Right lobe of liver (tissue), 6 donors: Measurements from ENCODE around the gene CCNQ. TPM values are rescaled to one million over a fixed set of nuclear protein-coding genes. Genes with fewer than 3 reads are reported as not detected.

ENCODE experiments used
- ATAC-seq, 4 donors: fragments of 200-7000 bp; cut with Tn5 transposase; one replicate each; pipeline ENCODE4 v1.9.1; 2020; ENCODE audit warnings: mild to moderate bottlenecking in 4 of 4, moderate library complexity in 4 of 4
- DNase-seq, 3 donors: peaks; one replicate each; pipeline ENCODE4 v3.0.0-alpha.2; 2020
- H3K27ac ChIP-seq, 3 donors: fragments of 200-600 bp; one replicate each; pipeline ENCODE4 v1.8.0; 2022
- H3K27me3 ChIP-seq, 2 donors: fragments of 200-600 bp; one replicate each; pipeline ENCODE4 v1.8.0; 2022
- H3K36me3 ChIP-seq, 4 donors: fragments of 200-600 bp; sonication (generic) in 1 of 4; one replicate each; pipeline versions ENCODE4 v1.5.1 to v1.8.0; 2017 to 2022; ENCODE audit warnings: control low read depth in 1 of 4
- H3K4me1 ChIP-seq, 4 donors: fragments of 200-600 bp; sonication (generic) in 1 of 4; one replicate each; pipeline versions ENCODE4 v1.5.1 to v1.8.0; 2017 to 2022; ENCODE audit warnings: control low read depth in 1 of 4
- H3K4me3 ChIP-seq, 3 donors: fragments of 200-600 bp; one replicate each; pipeline ENCODE4 v1.8.0; 2022
- H3K9me3 ChIP-seq, 4 donors: fragments of 200-600 bp; sonication (generic) in 1 of 4; one replicate each; pipeline versions ENCODE4 v1.5.1 to v1.8.0; 2017 to 2022; ENCODE audit warnings: control low read depth in 1 of 4
- POLR2A ChIP-seq: fragments of 450-650 bp; IDR thresholded peaks from one replicate; pipeline ENCODE4 v1.6.1; 2017; ENCODE audit warnings: antibody characterized with exemption, mild to moderate bottlenecking
- WGBS: methylation state at CpG from one replicate; pipeline ENCODE4 v1.1.6; 2018; ENCODE audit warnings: low coverage, low lambda C conversion rate; ENCODE audit not compliant: insufficient coverage; ENCODE audit errors: missing lambda C conversion rate; 5-methylcytosine and 5-hydroxymethylcytosine counted together
- intact Hi-C, 2 donors: fragments of 100-400 bp; cut with DNase I; formaldehyde crosslinking; loops; one replicate each; pipeline versions ENCODE4 v1.11.2 to v1.14.1; 2022
- total RNA-seq, 6 experiments: library from RNA; depleted of rRNA in 2 of 6; stranded (reverse); fragments of >200 nt in 2 of 6; fragmentation: NEBNext Ultra II Directional in 3 of 6; extraction: Animal tissue kit (Norgen Biotek cat#: 25700) in 3 of 6; gene quantifications; one replicate each; pipeline versions ENCODE4 v1.1.0 to v1.2.4, GENCODE V29; 2016 to 2023
- TF ChIP-seq, protein P1 (sequence below), 4 donors: fragments of 200-600 bp in 3 of 4; fragments of 450-650 bp in 1 of 4; IDR thresholded peaks; one replicate each; pipeline versions ENCODE4 v1.5.1 to v1.8.0; 2016 to 2022; ENCODE audit warnings: antibody characterized with exemption in 4 of 4, mild to moderate bottlenecking in 2 of 4
- donor health status: DM: no; HTN: yes; CAD: no.
- donor health status: DM: no; HTN: no; CAD: no.
- donor health status: DM: no; HTN: no; CAD: no.
- donor health status: DM: no; HTN: yes; CAD: no.
- donor health status: DM: no; HTN: yes; CAD: no.

Gene CCNQ
- total RNA-seq, 6 experiments from 2014 or later, result 5.6 to 14.0 (median 7.5) TPM

DNA sequence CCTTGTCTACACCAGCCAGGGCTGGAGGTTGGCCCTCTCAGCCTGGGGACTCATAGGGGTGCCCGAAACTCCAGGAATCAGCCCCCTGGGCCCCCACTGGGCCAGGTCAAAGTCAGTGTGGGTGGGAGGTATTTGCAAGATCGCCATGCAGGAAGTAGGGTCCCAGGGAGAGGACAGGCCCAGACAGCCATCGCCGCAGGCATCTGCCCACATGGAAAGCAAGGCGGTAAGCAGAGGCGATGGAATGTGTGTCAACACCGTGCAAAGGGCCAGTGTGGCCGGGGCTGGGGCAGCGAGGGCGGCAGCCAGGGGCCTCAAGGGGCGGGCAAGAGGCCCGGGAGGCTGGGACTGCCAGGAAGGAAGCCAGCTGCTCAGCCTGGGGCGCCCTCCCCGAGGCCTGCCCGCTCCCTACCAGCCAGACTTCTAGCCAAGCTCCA lies 28.8 kb upstream of the CCNQ start:
- WGBS, result 31% methylated on average over 7 of the region's 15 CpGs
- Histone ChIP-seq H3K4me3 (peak overlapping the region in 1 of 3 donors; percentile 59), H3K36me3 (no peaks in the 10 kb centered on the region), H3K9me3 (no peaks in the 10 kb centered on the region), H3K4me1 (peaks cover 0 to 10% (median 0%) of the 10 kb centered on the region in 4 donors), H3K27ac (peak overlapping the region in 2 of 3 donors; percentile 31 to 51), H3K27me3 (no peaks in the 10 kb centered on the region)
- ATAC-seq, result peak; percentile 6 to 28 (median 22)
- intact Hi-C loops, result no loop called here
- TF ChIP-seq, protein P1, sequence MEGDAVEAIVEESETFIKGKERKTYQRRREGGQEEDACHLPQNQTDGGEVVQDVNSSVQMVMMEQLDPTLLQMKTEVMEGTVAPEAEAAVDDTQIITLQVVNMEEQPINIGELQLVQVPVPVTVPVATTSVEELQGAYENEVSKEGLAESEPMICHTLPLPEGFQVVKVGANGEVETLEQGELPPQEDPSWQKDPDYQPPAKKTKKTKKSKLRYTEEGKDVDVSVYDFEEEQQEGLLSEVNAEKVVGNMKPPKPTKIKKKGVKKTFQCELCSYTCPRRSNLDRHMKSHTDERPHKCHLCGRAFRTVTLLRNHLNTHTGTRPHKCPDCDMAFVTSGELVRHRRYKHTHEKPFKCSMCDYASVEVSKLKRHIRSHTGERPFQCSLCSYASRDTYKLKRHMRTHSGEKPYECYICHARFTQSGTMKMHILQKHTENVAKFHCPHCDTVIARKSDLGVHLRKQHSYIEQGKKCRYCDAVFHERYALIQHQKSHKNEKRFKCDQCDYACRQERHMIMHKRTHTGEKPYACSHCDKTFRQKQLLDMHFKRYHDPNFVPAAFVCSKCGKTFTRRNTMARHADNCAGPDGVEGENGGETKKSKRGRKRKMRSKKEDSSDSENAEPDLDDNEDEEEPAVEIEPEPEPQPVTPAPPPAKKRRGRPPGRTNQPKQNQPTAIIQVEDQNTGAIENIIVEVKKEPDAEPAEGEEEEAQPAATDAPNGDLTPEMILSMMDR (IDR thresholded peaks at IDR 0.05), result no peak
- TF ChIP-seq POLR2A, result no peak
- peak; percentile 36 to 74 (median 48) for DNase-seq

DNA sequence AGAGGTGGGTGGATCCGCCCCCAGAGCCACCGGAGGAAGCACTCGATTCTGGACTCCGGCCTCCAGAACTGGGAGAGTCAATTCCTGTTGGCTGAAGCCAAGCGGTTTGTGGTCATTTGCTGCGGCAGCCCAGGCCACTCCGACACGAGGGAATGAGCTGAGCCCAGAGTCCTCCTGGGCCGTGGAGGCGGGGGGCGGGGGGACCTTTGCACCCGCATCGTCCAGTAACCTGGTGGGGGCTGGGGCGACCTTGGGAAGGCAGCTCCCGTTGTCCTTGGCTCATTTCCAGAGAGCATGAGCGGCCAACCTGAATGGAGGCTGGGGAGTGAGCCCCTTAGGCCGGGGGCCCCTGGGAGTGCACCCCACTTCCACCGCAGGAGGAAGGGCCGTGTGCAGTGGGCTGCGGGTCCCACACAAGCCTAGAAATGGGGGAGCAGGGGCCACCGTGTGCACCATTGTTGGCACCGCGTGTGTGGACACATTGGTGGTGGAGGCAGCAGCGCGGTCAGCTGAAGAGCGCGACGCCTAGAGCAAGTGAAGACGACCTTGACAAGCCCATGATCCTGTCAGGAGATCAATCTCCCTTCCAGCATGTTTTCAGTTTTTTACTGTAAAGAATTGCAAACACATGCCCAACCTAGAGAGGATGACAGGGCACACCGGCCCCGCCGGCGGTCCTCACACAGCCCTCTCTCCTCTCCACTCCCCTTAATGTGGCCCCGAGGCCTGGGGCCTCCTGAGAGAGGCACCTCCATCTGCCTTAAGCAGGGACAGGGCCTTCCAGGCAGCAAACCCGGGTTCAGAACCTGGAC lies 28.1 kb upstream of the CCNQ start:
- TF ChIP-seq POLR2A, result peak; percentile 56
- TF ChIP-seq, protein P1 (IDR thresholded peaks at IDR 0.05), result no peak
- H3K36me3 ChIP-seq, result no peaks in the 10 kb centered on the region
- DNase-seq (peak; percentile 74 to 89 (median 86)), ATAC-seq (peak; percentile 40 to 61 (median 52))
- H3K4me3 ChIP-seq, result peak overlapping the region in 2 of 3 donors; percentile 59 to 64
- H3K27me3 ChIP-seq, result no peaks in the 10 kb centered on the region
- peaks cover 0 to 10% (median 0%) of the 10 kb centered on the region in 4 donors for H3K4me1 ChIP-seq
- intact Hi-C loops, result no loop called here
- WGBS, result 20% methylated on average over 1 of the region's 35 CpGs
- H3K27ac ChIP-seq, result peak overlapping the region in 2 of 3 donors; percentile 72 to 87
- H3K9me3 ChIP-seq, result no peaks in the 10 kb centered on the region

DNA sequence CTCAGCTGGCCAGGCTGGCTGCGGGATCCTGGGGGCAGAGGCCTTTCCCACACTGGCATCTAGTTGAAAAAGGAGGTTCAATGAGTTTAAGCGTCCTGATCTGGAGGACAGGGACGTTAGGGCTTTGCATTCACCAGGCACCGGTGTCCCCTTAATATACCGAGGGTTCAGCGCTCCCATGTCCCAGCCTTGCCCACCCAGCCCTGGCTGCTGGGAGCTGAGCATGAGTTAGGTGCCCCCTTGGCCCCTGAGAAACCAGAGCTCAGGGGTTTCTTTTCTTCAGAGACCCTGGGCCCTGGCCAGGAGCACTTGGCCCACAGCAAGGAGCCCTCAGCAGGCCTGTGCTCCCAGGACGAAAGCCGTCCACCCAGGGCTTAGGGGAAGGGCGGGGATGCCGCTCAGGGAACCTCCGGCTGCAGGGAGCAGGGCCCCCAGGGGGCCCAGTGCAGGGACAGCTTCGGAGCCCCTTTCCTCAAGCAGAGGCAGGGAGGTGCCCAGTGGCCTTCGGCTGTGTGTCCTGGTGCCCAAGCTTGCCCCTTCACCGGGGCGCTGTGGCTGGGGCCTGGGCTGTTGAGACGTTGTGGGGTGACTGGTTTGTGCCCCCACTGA lies 27.2 kb upstream of the CCNQ start:
- intact Hi-C loops, result no loop called here
- 70% methylated on average over 2 of the region's 16 CpGs for WGBS
- peak overlapping the region; percentile 70 to 87 (median 72) for H3K27ac ChIP-seq

DNA sequence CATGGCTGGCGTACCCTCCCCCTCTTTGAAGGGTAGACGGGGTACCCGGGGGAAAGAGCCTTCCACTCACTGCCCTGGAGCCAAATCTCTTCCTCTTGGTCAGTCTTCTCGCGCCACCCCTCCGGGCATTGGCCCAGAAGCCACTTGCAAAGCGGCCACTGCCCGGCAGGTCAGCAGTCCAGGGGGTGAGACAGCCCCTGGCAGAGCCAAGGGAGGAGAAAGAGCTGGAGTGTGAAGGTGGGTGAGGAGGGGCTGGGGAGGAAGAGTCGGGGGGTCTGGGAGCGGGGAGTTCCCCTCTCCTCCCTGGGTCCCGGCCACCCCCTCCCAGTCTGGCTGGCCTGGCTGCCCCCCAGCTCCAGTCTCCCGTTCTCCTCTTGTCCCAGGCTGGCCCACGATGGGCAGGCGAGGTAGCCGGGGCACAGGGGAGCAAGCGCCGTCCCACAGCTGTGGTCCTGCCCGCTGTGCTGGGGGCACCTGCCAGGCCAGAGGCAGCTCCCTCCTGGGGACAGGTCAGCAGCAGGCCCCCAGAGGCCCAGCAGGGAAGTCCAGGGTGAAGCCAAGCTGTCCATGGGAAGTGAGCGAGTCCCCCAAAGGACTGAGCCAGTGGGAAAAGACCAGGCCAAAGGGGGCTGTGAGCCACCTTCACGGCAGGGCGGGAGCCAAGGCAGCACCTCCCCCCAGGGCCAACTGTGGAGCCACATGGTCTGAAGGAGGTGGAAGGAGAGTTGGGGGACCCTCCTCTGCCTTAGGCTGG lies 26.5 kb upstream of the CCNQ start:
- Histone ChIP-seq H3K4me1 (peaks cover 0 to 10% (median 0%) of the 10 kb centered on the region in 4 donors), H3K9me3 (no peaks in the 10 kb centered on the region), H3K27me3 (no peaks in the 10 kb centered on the region), H3K4me3 (peak overlapping the region; percentile 39 to 64 (median 59)), H3K27ac (peak overlapping the region; percentile 70 to 87 (median 72)), H3K36me3 (no peaks in the 10 kb centered on the region)
- intact Hi-C loops, result no loop called here
- 50% methylated on average over 6 of the region's 21 CpGs for WGBS
- ATAC-seq, result peak; percentile 29 to 42 (median 34)
- DNase-seq, result peak; percentile 71 to 84 (median 84)
- TF ChIP-seq, protein P1 (IDR thresholded peaks at IDR 0.05), result no peak
- TF ChIP-seq POLR2A, result peak; percentile 59

More for the DNA sequence above, 27.2 kb upstream of the CCNQ start:
- Histone ChIP-seq H3K9me3 (no peaks in the 10 kb centered on the region), H3K36me3 (no peaks in the 10 kb centered on the region), H3K27me3 (no peaks in the 10 kb centered on the region), H3K4me1 (peaks cover 0 to 10% (median 0%) of the 10 kb centered on the region in 4 donors), H3K4me3 (peak overlapping the region; percentile 39 to 64 (median 59))
- no peak for TF ChIP-seq POLR2A
- TF ChIP-seq, protein P1 (IDR thresholded peaks at IDR 0.05), result no peak
- no peak for ATAC-seq
- DNase-seq, result peak in 2 of 3 donors; percentile 16 to 46
